Fibroblast of the conjunctiva (primary cell): Measurements from ENCODE around the gene ANKLE2.
"Not testable (repeated sequence)": the region's sequence is repeated elsewhere in the genome, so short reads cannot be mapped to it uniquely, and the experiment has no call there.

ENCODE experiments used
- DNase-seq: peaks from one replicate; pipeline ENCODE4 v3.0.0-alpha.2; 2010; ENCODE audit warnings: low read depth

The ANKLE2 gene

DNA sequence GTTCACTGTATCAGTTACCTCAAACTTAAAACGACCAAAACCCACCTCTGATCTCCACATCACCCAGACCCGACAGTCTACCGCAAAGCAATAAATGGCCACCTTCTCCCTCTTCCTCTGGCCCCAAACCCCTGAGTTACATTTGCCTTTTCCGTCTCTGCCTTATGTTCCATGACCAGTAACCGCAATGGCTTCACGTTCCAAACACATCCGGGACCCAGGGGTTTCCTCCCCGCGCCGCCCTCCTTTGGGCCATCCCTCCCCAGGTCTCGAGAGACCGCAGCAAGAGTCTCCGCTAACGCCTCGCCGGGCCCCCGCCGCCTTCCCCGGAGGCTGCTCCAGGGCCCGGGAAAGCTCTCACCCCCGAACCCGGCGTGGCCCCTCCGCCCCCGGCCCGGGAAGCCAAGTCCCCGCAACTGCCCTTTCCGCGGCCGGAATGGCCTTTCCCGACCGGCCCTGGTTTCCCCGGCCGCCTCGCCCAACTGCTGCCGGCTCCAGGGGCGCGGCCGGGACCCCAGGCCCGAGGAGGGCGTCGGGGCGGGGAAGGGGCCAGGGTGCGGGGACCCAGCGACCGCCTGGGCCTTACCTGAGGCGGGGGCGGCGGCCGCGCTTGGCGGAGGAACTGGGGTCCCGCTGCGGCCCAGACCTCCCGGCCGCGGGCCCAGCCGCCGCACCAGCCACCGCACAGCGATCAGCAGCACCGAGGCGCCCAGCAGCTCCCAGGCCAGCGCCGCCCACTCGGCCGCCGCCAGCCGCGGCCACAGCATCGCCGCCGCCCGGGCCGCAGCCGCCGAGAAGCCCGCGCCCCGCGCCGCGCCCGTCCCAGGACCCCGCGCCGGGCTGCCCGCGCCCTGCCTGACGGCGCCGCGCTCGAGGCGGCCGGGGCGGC is at the start of gene ANKLE2:
ANKLE2 (minus strand) TSS at position 801 of the 889 bp plus-strand sequence; CDS start at position 767, 34 bp downstream.
- DNase-seq = peak; percentile 20

DNA sequence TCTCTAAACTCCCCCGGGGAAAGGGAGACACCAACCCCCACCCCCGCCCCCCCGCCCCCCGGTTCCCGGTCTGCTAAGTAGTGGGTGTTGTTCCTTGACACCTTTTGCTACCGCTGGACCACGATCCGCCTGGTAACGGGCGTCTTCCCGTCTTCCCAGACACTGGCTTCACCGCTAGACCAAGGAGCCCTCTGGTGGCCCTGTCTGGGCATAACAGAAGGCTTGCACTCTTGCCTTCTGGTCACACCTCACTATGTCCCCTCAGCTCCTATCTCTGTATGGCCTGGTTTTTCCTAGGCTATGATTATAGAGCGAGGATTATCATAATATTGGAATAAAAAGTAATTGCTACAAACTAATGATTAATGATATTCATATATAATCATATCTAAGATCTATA is 47.8 kb upstream of the ANKLE2 start:
- not testable (repeated sequence) for DNase-seq

- DNase-seq = no peak
These were observed 45.9 kb upstream of the ANKLE2 start for GRCh38 chr12:132807295-132808092.

GRCh38 chr12:132806857-132807256 is 45.2 kb upstream of the ANKLE2 start:
- no peak for DNase-seq

DNA sequence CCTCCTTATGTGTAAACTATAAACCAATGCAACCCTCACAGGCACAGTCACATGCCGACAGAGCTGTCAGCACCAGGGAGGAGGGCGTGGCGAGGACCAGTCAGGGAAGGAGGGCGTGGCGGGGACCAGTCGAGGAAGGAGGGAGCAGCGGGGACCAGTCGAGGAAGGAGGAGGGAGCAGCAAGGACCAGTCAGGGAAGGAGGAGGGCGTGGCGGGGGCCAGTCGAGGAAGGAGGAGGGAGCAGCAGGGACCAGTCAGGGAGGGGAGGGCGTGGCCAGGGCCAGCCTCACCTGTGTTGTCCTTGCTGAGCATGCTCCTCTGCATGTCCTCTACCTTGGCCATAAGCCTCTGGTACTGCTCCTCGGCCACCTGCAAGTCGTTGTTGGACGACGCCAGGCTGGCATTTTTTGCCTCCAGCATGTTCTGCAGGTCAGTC is 42.8 kb upstream of the ANKLE2 start:
- DNase-seq = no peak

DNA sequence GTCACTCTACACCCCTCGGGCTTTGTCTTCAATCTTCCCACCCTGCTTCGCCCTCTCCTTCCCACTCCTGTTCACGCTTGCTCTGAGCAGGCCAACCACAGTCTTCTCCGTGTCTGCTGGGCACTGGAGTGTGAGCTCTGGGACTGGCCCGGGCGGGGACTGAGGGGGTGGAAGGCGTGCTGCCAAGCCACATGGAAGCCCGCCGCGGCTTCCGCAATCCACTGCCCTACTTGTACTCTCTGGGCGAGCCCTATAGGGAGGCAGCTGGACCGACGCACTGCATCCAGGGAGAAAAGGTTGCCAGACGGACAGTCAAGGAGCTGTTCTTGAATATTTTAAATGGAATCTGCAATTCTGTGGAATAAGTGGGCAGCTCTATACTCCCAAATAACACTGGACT is 42.3 kb upstream of the ANKLE2 start:
- no peak for DNase-seq

DNA sequence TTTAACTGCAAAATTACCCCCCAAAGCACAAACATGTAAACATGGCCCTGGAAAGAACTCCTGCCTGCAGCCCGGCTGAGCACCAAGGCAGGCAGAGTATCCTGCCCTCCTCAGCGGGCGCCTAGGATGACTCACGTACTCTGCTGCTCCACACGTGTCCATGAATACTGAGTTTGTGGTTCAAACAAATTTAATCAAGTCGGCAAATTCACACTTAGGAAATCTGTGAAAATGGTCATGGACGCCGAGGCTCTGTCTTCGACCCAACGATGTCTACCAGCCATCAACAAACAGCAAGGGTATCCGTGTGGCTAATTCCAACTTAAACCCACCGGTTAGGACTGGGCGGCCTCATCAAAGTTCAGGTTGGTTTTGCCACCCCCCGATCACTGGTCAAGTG is 41.5 kb upstream of the ANKLE2 start:
- no peak for DNase-seq

- no peak for DNase-seq
These were observed 40.1 kb upstream of the ANKLE2 start for GRCh38 chr12:132801741-132802140.

DNA sequence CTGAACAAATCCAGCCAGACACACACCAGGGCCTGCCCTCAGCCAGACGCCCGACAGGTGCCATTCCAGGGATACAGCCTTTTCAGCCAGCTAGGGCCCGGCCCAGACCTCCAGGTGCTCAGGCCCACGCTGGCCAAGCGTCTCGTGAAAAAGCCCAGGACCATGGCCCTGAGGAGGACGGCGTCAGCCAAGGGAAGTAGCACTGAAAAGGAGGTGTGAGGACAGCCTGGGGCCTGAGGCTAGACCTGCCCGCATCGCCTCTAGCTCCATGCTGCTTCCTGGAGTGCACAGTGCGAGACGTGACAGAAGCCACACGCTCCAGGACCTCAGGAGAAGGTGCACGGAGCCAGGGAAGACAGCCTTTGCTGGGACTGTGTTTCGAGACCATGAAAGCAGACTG is 37.2 kb upstream of the ANKLE2 start:
- DNase-seq = no peak

DNA sequence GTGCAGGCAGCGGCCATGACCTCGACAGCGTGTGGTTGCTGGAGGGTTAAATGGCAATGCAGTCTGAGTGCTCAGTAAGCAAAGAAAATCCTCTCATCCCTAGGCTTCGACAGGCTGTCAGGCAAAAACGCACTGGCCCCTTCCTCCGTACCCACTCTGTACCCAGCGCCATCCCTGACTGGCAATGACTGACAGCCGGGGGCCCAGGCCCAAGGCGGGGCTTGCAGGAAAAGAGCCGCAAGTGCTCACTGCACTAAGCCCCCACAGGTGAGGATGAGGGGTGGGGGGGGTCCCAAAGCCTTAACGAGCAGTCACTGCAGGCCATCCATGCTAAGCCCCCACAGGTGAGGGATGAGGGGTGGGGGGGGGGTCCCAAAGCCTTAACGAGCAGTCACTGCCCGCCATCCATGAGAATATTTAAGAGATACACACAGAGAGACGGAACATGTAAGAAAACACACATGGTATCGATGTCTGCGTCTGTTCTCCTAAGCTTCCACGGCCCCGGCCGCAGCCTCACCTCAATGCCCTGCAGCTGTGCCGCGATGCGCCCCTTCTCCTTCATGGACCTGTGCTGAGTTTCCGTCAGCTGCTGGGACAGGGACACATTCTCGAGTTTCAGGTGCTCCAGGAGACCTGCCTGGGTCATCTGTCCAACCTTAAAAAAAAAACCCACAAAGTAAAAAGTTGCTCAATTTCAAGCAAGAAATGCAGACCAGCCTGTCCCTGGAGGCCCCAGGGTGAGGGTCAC is 36.4 kb upstream of the ANKLE2 start:
- no peak for DNase-seq

DNA sequence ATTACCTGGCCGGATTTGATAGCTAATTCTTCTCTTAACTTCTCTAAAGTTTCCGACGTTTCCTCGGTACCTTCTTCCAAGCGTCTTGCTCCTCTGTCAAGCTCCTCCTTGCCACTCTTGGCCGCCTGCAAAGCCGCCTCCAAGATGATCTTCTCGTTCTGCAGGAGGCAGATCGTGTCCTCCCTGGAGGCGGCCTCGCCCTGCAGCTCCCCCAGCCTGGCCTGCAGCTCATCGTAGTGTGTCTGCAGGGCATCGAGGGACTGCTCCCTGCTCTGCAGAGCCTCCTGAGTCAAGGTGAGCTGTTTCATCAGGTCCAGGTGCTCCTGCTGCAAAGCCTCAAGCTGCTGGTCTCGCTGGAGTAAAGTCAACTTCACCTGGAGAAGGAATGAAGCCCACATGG is 34.2 kb upstream of the ANKLE2 start:
- DNase-seq = no peak

- not testable (repeated sequence) for DNase-seq
These were observed 30.3 kb upstream of the ANKLE2 start for GRCh38 chr12:132791940-132792339.

GRCh38 chr12:132789099-132789471 is 27.5 kb upstream of the ANKLE2 start:
- DNase-seq = no peak

DNA sequence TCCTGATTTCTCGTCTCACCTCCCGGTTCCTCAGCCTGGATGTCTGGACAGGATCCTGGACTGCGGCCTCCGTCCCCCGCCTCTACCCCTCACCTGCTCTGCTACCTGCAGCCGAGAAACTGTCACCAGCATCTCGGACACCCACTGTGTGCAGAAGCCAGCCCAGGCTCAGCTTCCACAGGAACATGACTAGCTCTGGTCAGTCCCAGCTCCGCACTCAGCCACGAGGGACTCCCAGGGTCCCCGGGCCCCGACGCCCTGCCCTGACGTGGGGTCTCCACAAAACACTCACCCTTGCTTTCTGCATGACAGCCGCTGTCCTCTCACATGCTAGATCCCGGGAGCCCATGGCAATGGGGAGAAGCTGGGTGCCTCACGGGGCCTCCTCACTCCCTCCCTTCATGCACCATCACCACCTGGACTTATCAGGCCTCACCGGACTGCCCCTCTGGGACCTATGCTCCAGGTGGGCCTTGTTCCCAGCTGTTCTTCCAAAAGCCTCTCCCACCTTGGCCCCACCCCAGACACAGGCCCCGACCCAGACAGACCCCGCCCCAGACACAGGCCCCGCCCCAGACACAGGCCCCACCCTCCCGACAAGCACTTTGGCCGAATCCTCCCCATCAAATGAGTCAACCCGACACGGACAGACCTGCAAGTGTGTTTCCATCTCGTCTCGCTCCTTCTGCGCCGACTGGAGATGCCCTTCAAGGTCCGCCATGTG is 26.9 kb upstream of the ANKLE2 start:
- DNase-seq = no peak

- no peak for DNase-seq
These were observed 26.2 kb upstream of the ANKLE2 start for GRCh38 chr12:132787877-132788276.

GRCh38 chr12:132786192-132786591 is 24.6 kb upstream of the ANKLE2 start:
- no peak for DNase-seq

DNA sequence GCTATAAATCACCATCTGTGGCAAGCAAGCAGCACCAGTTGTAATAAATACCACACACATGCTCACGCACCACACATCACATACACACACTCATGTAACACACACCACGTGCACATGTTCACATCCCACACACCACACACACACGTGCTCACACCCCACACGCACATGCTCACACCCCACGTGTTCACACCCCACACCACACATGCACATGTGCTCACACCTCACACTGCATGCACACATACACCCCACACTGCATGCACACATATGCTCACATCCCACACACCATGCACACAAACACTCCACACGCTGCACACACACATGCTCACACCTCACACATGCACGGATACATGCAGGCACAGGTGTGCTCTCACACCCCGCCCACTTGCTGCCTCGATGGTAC is 22.9 kb upstream of the ANKLE2 start:
- no peak for DNase-seq

DNA sequence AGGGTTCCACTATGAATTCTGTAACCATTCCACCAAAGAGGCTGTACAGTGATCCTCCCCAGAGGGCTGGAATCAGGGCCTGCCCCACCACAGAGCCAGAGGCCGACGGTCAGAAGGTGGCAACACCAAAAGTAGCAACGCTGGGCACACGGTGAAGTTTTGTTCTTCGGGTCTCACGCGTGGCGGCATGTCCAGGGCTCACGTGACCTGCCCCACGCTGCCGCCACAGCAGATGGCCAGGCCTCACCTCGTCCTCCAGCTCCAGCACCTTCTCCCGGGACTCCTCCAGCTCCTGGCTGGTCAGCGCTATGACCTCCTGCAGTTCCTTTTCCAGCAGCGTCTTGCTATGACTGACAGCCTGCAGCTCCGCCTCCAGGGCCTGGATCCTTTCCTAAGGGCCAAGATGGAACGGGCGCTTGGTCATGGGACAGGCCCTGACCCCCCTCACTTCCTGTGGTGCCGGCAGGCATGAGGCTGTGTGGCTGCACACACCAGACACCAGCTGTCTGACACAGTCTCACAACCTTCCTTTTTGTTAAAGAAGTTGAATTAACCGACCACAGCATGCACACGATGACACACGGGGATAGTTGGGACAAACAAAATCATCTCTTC is 22.4 kb upstream of the ANKLE2 start:
- DNase-seq = no peak

- no peak for DNase-seq
These were observed 20.3 kb upstream of the ANKLE2 start for GRCh38 chr12:132781938-132782337.

DNA sequence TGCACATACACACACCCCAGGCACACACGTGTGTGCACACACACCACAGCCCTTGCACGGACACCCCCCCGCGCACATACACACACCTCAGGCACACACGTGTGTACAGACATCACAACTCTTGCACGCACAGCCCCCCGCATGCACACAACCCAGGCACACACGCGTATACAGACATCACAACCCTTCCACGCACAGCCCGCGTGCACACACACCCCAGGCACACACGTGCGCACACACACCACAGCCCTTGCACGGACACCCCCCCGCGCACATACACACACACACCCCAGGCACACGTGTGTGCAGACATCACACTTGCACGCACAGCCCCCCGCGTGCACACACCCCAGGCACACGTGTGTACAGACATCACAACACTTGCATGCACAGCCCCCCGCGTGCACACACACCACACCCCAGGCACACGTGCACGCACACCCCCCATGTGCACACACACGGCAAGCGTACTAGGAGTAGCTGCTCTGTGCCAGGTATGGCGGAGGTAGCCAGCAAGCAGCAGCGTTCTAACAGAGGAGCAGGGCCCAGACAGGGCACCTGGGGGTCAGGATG is 18.2 kb upstream of the ANKLE2 start:
- no peak for DNase-seq

GRCh38 chr12:132777614-132778013 is 16.0 kb upstream of the ANKLE2 start:
- no peak for DNase-seq
